ENCODE results near the gene DENND4C.

DNA sequence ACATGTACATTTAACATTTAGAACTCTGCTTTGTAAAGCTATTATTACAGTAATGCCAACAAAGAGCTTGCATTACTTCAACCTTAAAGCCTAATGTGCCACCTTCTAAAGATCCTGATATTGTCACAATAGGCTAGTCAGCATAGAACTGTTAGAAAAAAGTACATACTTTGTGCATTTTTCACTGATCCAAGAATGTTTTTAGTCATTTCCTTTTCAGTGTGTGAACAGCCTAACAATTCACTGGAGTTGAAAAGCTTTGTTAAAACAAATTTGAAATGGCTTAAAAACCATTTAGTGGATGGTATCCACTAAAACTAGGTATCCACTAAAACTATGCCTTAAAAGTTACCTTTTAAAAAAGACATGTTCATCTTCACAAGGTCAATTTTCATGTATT is 145.0 kb downstream of the DENND4C start:
- TF ChIP-seq, protein P1, sequence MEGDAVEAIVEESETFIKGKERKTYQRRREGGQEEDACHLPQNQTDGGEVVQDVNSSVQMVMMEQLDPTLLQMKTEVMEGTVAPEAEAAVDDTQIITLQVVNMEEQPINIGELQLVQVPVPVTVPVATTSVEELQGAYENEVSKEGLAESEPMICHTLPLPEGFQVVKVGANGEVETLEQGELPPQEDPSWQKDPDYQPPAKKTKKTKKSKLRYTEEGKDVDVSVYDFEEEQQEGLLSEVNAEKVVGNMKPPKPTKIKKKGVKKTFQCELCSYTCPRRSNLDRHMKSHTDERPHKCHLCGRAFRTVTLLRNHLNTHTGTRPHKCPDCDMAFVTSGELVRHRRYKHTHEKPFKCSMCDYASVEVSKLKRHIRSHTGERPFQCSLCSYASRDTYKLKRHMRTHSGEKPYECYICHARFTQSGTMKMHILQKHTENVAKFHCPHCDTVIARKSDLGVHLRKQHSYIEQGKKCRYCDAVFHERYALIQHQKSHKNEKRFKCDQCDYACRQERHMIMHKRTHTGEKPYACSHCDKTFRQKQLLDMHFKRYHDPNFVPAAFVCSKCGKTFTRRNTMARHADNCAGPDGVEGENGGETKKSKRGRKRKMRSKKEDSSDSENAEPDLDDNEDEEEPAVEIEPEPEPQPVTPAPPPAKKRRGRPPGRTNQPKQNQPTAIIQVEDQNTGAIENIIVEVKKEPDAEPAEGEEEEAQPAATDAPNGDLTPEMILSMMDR (IDR thresholded peaks at IDR 0.05; ENCODE audit: insufficient read depth, low read length, poor library complexity, severe bottlenecking): no peak
- TF ChIP-seq EZH2phosphoT487 (conservative IDR thresholded peaks at IDR 0.05; ENCODE audit: low read length): no peak

All from SU-DHL-6 (cell line).